GM23338 (cell line): ENCODE data around the gene EHBP1L1. TPM values are rescaled to one million over a fixed set of nuclear protein-coding genes. Genes with fewer than 3 reads are reported as not detected.

Experiments used
- ATAC-seq: fragments of 200-7000 bp; cut with Tn5 transposase; 3 replicates; pipeline ENCODE4 v1.9.1; 2020
- DNase-seq: peaks from one replicate; pipeline ENCODE4 v3.0.0-alpha.2; 2015; ENCODE audit warnings: low spot score
- H2AFZ ChIP-seq: fragments of 200-600 bp; sonication (generic); 2 replicates; pipeline ENCODE4 v1.8.0; 2016; ENCODE audit warnings: antibody characterized with exemption, mild to moderate bottlenecking, moderate library complexity
- H3F3A ChIP-seq: fragments of 200-600 bp; sonication (generic); replicated peaks from 2 replicates; pipeline ENCODE4 v1.8.0; 2017; ENCODE audit warnings: antibody characterized with exemption, mixed run types, low read depth
- H3K27ac ChIP-seq: fragments of 200-600 bp; sonication (generic); 2 replicates; pipeline ENCODE4 v1.6.1; 2016; ENCODE audit warnings: low read depth
- H3K27me3 ChIP-seq: fragments of 200-600 bp; sonication (generic); 2 replicates; pipeline ENCODE4 v1.8.0; 2016; ENCODE audit warnings: mild to moderate bottlenecking, mixed run types, moderate library complexity; ENCODE audit not compliant: insufficient read depth
- H3K36me3 ChIP-seq: fragments of 200-600 bp; sonication (generic); 2 replicates; pipeline ENCODE4 v1.8.0; 2016; ENCODE audit warnings: mild to moderate bottlenecking; ENCODE audit not compliant: insufficient read depth
- H3K4me1 ChIP-seq: fragments of 200-600 bp; sonication (generic); 2 replicates; pipeline ENCODE4 v1.8.0; 2016; ENCODE audit warnings: mild to moderate bottlenecking, moderate library complexity; ENCODE audit not compliant: insufficient read depth
- H3K4me2 ChIP-seq: fragments of 200-600 bp; sonication (generic); 2 replicates; pipeline ENCODE4 v1.7.1; 2017; ENCODE audit warnings: mixed run types
- H3K4me3 ChIP-seq: fragments of 200-600 bp; sonication (generic); 2 replicates; pipeline ENCODE4 v1.6.1; 2016; ENCODE audit warnings: mixed run types
- H3K79me2 ChIP-seq: fragments of 200-600 bp; sonication (generic); replicated peaks from 2 replicates; pipeline ENCODE4 v1.8.0; 2017; ENCODE audit warnings: mild to moderate bottlenecking; ENCODE audit not compliant: insufficient read depth
- H3K9me2 ChIP-seq: fragments of 200-600 bp; sonication (generic); 2 replicates; pipeline ENCODE4 v1.8.0; 2017; ENCODE audit not compliant: insufficient read depth
- H4K20me1 ChIP-seq: fragments of 200-600 bp; sonication (generic); replicated peaks from 2 replicates; pipeline ENCODE4 v1.8.0; 2017; ENCODE audit warnings: mild to moderate bottlenecking; ENCODE audit not compliant: insufficient read depth
- H3K27ac Mint-ChIP-seq: 2 replicates; pipeline ENCODE4 v1.8.0; 2020; ENCODE audit warnings: inconsistent platforms, mild to moderate bottlenecking, moderate library complexity, mixed read lengths
- H3K27me3 Mint-ChIP-seq: 3 replicates; pipeline ENCODE4 v1.8.0; 2022; ENCODE audit warnings: low read depth, mild to moderate bottlenecking, moderate library complexity, mixed read lengths, inconsistent platforms; ENCODE audit not compliant: insufficient read depth, poor library complexity
- H3K36me3 Mint-ChIP-seq: 3 replicates; pipeline ENCODE4 v1.8.0; 2021; ENCODE audit warnings: low read depth, mild to moderate bottlenecking, inconsistent platforms, moderate library complexity, mixed read lengths
- H3K4me1 Mint-ChIP-seq: 3 replicates; pipeline ENCODE4 v1.8.0; 2020; ENCODE audit warnings: mild to moderate bottlenecking, inconsistent platforms, mixed read lengths
- H3K4me3 Mint-ChIP-seq: 3 replicates; pipeline ENCODE4 v1.8.0; 2021; ENCODE audit warnings: moderate library complexity, mild to moderate bottlenecking, inconsistent platforms, mixed read lengths
- H3K9me3 Mint-ChIP-seq: 3 replicates; pipeline ENCODE4 v1.8.0; 2020; ENCODE audit warnings: moderate library complexity, mild to moderate bottlenecking, inconsistent platforms, mixed read lengths
- CREB1 ChIP-seq: fragments of 250-450 bp; sonication (Bioruptor Pico); IDR thresholded peaks from 2 replicates; pipeline ENCODE4 v1.5.0; 2020; ENCODE audit warnings: low read depth, mild to moderate bottlenecking, moderate library complexity
- EZH2 ChIP-seq: fragments of 200-600 bp; sonication (generic); IDR thresholded peaks from one replicate; pipeline ENCODE4 v1.8.0; 2017; ENCODE audit warnings: antibody characterized with exemption, mild to moderate bottlenecking, low read depth; ENCODE audit not compliant: unreplicated experiment
- EZH2phosphoT487 ChIP-seq: fragments of 200-600 bp; sonication (generic); IDR thresholded peaks from one replicate; pipeline ENCODE4 v1.8.1; 2018; ENCODE audit warnings: antibody characterized with exemption; ENCODE audit not compliant: unreplicated experiment
- JUNB ChIP-seq: IDR thresholded peaks from one replicate; pipeline ENCODE4 v1.6.1; 2016; ENCODE audit warnings: antibody characterized with exemption; ENCODE audit not compliant: unreplicated experiment
- NANOG ChIP-seq: IDR thresholded peaks from 2 replicates; pipeline ENCODE4 v1.6.1; 2016; ENCODE audit warnings: antibody characterized with exemption, borderline replicate concordance
- POLR2AphosphoS5 ChIP-seq: IDR thresholded peaks from 2 replicates; pipeline ENCODE4 v1.6.1; 2016; ENCODE audit warnings: antibody characterized with exemption, low read depth
- STAT1 ChIP-seq: IDR thresholded peaks from one replicate; pipeline ENCODE4 v1.6.1; 2016; ENCODE audit warnings: antibody characterized with exemption; ENCODE audit not compliant: unreplicated experiment
- ZNF114 ChIP-seq: fragments of 250-450 bp; sonication (Bioruptor Pico); IDR thresholded peaks from 2 replicates; pipeline ENCODE4 v1.5.0; 2020; ENCODE audit warnings: mild to moderate bottlenecking, moderate library complexity
- ZNF331 ChIP-seq: fragments of 250-450 bp; sonication (Bioruptor Pico); IDR thresholded peaks from 2 replicates; pipeline ENCODE4 v1.5.0; 2020; ENCODE audit warnings: low read depth, mild to moderate bottlenecking, moderate library complexity
- polyA plus RNA-seq: library from polyadenylated mRNA; unstranded; fragments of >200 nt; fragmentation: Nextera tagmentation; extraction: Ambion mirVana; gene quantifications from 2 replicates; pipeline ENCODE4 v1.2.1, GENCODE V29; 2016
- total RNA-seq: library from RNA; depleted of rRNA; stranded (reverse); fragments of >200 nt; shearing (Covaris generic); gene quantifications from 2 replicates; pipeline ENCODE4 v1.2.3, GENCODE V29; 2014
- TF ChIP-seq, protein P1 (sequence below): fragments of 250-450 bp; sonication (Bioruptor Pico); IDR thresholded peaks from 2 replicates; pipeline ENCODE4 v1.5.0; 2020; ENCODE audit warnings: mild to moderate bottlenecking, moderate library complexity
- TF ChIP-seq, protein P2 (sequence below): IDR thresholded peaks from one replicate; pipeline ENCODE4 v1.6.1; 2018; ENCODE audit warnings: antibody characterized with exemption; ENCODE audit not compliant: unreplicated experiment
- TF ChIP-seq, protein P3 (sequence below), 2 experiments: fragments of 200-600 bp in 1 of 2; sonication (generic) in 1 of 2; conservative IDR thresholded peaks; 2 replicates each; pipeline versions ENCODE4 v1.5.1 to v1.6.1; 2016 to 2017; ENCODE audit warnings: antibody characterized with exemption in 2 of 2, low read depth in 2 of 2, mild to moderate bottlenecking in 2 of 2, moderate library complexity in 1 of 2
- TF ChIP-seq, protein P4 (sequence below): IDR thresholded peaks from 2 replicates; pipeline ENCODE4 v1.6.1; 2016; ENCODE audit warnings: antibody characterized with exemption

EHBP1L1 gene
- total and polyA plus RNA-seq, 2 experiments from 2014 or later: 2.9 to 10.9 TPM

DNA sequence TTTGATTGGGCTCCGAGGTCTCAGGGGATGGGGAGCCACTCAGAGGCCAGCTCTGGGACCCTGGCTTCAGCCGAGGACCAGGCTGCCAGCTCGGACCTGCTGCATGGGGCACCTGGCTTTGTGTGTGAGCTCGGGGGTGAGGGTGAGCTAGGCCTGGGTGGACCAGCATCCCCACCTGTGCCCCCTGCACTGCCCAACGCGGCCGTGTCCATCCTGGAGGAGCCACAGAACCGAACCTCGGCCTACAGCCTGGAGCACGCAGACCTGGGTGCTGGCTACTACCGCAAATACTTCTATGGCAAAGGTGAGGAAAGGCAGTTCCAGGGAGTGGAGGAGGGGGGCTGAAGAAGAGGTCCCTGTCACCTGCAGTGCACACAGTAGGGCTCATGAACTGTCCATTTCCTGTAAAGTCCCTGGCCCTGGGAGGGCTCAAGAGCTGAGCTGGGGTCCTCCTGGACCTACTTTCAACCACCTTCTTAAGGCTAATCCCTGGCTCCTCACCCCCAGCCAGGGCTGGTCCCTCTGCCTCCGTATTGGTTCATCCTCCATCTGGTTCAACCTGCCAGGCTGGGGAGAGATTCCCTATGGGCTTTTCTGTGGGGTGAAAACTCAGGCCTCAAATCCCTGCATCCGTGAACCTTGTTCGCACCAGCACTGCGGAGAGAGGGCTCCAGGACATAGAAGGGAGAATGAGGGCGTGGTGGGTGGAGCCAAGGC is 65.6 kb downstream of the EHBP1L1 start:
- Mint-ChIP-seq H3K27me3 (peaks cover 30% of the 10 kb centered on the region), H3K27ac (peak overlapping the region; percentile 92), H3K9me3 (no peaks in the 10 kb centered on the region), H3K4me1 (peaks cover 48% of the 10 kb centered on the region), H3K4me3 (peak overlapping the region; percentile 80), H3K36me3 (peaks cover 9% of the 10 kb centered on the region)
- DNase-seq: no peak
- Histone ChIP-seq H3F3A (peaks cover 31% of the 10 kb centered on the region), H3K4me3 (peak overlapping the region; percentile 87), H3K9me2 (no peaks in the 10 kb centered on the region), H3K4me1 (peaks cover 42% of the 10 kb centered on the region), H4K20me1 (no peaks in the 10 kb centered on the region), H3K36me3 (0 out of 2 replicates have a peak, but pooled peaks cover 7% of the 10 kb centered on the region), H3K4me2 (peak overlapping the region; percentile 94), H2AFZ (peak overlapping the region; percentile 61; the same call in 1 of the 2 replicates), H3K27me3 (no peaks in the 10 kb centered on the region), H3K79me2 (no peaks in the 10 kb centered on the region; the same call in 1 of the 2 replicates), H3K27ac (peak overlapping the region; percentile 72; the same call in 1 of the 2 replicates)
- ATAC-seq: no peak
- TF ChIP-seq, protein P1, sequence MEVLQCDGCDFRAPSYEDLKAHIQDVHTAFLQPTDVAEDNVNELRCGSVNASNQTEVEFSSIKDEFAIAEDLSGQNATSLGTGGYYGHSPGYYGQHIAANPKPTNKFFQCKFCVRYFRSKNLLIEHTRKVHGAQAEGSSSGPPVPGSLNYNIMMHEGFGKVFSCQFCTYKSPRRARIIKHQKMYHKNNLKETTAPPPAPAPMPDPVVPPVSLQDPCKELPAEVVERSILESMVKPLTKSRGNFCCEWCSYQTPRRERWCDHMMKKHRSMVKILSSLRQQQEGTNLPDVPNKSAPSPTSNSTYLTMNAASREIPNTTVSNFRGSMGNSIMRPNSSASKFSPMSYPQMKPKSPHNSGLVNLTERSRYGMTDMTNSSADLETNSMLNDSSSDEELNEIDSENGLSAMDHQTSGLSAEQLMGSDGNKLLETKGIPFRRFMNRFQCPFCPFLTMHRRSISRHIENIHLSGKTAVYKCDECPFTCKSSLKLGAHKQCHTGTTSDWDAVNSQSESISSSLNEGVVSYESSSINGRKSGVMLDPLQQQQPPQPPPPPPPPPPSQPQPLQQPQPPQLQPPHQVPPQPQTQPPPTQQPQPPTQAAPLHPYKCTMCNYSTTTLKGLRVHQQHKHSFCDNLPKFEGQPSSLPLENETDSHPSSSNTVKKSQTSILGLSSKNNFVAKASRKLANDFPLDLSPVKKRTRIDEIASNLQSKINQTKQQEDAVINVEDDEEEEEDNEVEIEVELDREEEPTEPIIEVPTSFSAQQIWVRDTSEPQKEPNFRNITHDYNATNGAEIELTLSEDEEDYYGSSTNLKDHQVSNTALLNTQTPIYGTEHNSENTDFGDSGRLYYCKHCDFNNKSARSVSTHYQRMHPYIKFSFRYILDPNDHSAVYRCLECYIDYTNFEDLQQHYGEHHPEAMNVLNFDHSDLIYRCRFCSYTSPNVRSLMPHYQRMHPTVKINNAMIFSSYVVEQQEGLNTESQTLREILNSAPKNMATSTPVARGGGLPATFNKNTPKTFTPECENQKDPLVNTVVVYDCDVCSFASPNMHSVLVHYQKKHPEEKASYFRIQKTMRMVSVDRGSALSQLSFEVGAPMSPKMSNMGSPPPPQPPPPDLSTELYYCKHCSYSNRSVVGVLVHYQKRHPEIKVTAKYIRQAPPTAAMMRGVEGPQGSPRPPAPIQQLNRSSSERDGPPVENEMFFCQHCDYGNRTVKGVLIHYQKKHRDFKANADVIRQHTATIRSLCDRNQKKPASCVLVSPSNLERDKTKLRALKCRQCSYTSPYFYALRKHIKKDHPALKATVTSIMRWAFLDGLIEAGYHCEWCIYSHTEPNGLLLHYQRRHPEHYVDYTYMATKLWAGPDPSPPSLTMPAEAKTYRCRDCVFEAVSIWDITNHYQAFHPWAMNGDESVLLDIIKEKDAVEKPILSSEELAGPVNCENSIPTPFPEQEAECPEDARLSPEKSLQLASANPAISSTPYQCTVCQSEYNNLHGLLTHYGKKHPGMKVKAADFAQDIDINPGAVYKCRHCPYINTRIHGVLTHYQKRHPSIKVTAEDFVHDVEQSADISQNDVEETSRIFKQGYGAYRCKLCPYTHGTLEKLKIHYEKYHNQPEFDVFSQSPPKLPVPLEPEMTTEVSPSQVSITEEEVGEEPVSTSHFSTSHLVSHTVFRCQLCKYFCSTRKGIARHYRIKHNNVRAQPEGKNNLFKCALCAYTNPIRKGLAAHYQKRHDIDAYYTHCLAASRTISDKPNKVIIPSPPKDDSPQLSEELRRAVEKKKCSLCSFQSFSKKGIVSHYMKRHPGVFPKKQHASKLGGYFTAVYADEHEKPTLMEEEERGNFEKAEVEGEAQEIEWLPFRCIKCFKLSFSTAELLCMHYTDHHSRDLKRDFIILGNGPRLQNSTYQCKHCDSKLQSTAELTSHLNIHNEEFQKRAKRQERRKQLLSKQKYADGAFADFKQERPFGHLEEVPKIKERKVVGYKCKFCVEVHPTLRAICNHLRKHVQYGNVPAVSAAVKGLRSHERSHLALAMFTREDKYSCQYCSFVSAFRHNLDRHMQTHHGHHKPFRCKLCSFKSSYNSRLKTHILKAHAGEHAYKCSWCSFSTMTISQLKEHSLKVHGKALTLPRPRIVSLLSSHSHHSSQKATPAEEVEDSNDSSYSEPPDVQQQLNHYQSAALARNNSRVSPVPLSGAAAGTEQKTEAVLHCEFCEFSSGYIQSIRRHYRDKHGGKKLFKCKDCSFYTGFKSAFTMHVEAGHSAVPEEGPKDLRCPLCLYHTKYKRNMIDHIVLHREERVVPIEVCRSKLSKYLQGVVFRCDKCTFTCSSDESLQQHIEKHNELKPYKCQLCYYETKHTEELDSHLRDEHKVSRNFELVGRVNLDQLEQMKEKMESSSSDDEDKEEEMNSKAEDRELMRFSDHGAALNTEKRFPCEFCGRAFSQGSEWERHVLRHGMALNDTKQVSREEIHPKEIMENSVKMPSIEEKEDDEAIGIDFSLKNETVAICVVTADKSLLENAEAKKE (CRISPR knock-in tag): no peak
- TF ChIP-seq JUNB (no peak), STAT1 (no peak), NANOG (no peak), ZNF331 (CRISPR knock-in tag) (no peak), POLR2AphosphoS5 (no peak), EZH2 (no peak), EZH2phosphoT487 (no peak), ZNF114 (CRISPR knock-in tag) (no peak), CREB1 (CRISPR knock-in tag) (no peak)
- TF ChIP-seq, protein P2, sequence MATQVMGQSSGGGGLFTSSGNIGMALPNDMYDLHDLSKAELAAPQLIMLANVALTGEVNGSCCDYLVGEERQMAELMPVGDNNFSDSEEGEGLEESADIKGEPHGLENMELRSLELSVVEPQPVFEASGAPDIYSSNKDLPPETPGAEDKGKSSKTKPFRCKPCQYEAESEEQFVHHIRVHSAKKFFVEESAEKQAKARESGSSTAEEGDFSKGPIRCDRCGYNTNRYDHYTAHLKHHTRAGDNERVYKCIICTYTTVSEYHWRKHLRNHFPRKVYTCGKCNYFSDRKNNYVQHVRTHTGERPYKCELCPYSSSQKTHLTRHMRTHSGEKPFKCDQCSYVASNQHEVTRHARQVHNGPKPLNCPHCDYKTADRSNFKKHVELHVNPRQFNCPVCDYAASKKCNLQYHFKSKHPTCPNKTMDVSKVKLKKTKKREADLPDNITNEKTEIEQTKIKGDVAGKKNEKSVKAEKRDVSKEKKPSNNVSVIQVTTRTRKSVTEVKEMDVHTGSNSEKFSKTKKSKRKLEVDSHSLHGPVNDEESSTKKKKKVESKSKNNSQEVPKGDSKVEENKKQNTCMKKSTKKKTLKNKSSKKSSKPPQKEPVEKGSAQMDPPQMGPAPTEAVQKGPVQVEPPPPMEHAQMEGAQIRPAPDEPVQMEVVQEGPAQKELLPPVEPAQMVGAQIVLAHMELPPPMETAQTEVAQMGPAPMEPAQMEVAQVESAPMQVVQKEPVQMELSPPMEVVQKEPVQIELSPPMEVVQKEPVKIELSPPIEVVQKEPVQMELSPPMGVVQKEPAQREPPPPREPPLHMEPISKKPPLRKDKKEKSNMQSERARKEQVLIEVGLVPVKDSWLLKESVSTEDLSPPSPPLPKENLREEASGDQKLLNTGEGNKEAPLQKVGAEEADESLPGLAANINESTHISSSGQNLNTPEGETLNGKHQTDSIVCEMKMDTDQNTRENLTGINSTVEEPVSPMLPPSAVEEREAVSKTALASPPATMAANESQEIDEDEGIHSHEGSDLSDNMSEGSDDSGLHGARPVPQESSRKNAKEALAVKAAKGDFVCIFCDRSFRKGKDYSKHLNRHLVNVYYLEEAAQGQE: no peak
- TF ChIP-seq, protein P3, sequence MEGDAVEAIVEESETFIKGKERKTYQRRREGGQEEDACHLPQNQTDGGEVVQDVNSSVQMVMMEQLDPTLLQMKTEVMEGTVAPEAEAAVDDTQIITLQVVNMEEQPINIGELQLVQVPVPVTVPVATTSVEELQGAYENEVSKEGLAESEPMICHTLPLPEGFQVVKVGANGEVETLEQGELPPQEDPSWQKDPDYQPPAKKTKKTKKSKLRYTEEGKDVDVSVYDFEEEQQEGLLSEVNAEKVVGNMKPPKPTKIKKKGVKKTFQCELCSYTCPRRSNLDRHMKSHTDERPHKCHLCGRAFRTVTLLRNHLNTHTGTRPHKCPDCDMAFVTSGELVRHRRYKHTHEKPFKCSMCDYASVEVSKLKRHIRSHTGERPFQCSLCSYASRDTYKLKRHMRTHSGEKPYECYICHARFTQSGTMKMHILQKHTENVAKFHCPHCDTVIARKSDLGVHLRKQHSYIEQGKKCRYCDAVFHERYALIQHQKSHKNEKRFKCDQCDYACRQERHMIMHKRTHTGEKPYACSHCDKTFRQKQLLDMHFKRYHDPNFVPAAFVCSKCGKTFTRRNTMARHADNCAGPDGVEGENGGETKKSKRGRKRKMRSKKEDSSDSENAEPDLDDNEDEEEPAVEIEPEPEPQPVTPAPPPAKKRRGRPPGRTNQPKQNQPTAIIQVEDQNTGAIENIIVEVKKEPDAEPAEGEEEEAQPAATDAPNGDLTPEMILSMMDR (conservative IDR thresholded peaks at IDR 0.05; ENCODE audit: low read depth in 2 of 2): no peak
- TF ChIP-seq, protein P4, sequence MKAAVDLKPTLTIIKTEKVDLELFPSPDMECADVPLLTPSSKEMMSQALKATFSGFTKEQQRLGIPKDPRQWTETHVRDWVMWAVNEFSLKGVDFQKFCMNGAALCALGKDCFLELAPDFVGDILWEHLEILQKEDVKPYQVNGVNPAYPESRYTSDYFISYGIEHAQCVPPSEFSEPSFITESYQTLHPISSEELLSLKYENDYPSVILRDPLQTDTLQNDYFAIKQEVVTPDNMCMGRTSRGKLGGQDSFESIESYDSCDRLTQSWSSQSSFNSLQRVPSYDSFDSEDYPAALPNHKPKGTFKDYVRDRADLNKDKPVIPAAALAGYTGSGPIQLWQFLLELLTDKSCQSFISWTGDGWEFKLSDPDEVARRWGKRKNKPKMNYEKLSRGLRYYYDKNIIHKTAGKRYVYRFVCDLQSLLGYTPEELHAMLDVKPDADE: no peak
